Peyer's patch (tissue), 4 donors: ENCODE results near the gene APPL2. TPM values are rescaled to one million over a fixed set of nuclear protein-coding genes. Genes with fewer than 3 reads are reported as not detected.

Source experiments
- DNase-seq, 3 donors: peaks; one replicate each; pipeline ENCODE4 v3.0.0-alpha.2; 2017 to 2019
- H3K27ac ChIP-seq, 4 donors: fragments of 200-600 bp; sonication (generic); one replicate each; pipeline ENCODE4 v1.5.1; 2016 to 2019
- H3K27me3 ChIP-seq, 2 donors: fragments of 200-600 bp; sonication (generic); one replicate each; pipeline ENCODE4 v1.5.1; 2019
- H3K36me3 ChIP-seq, 3 donors: fragments of 200-600 bp; sonication (generic); one replicate each; pipeline ENCODE4 v1.5.1; 2016 to 2019
- H3K4me1 ChIP-seq, 4 donors: fragments of 200-600 bp; sonication (generic); one replicate each; pipeline ENCODE4 v1.5.1; 2016 to 2019
- H3K4me3 ChIP-seq, 4 donors: fragments of 200-600 bp; sonication (generic); 1 replicate in 3 of 4; 2 replicates in 1 of 4; pipeline ENCODE4 v1.5.1; 2016 to 2019; ENCODE audit warnings: mild to moderate bottlenecking in 1 of 4
- H3K9me3 ChIP-seq, 4 donors: fragments of 200-600 bp; sonication (generic); one replicate each; pipeline ENCODE4 v1.5.1; 2016 to 2019; ENCODE audit warnings: mild to moderate bottlenecking in 1 of 4
- POLR2A ChIP-seq, 2 donors: fragments of 450-650 bp; IDR thresholded peaks; one replicate each; pipeline ENCODE4 v1.5.1; 2017; ENCODE audit warnings: antibody characterized with exemption in 2 of 2, mild to moderate bottlenecking in 2 of 2, moderate library complexity in 2 of 2
- total RNA-seq, 4 donors: library from RNA; depleted of rRNA; stranded (reverse); fragments of >200 nt; gene quantifications; one replicate each; pipeline ENCODE4 v1.1.0, GENCODE V29; 2016
- TF ChIP-seq, protein P1 (sequence below), 6 experiments: fragments of 450-650 bp in 4 of 6; fragments of 200-600 bp in 2 of 6; sonication (generic) in 1 of 6; IDR thresholded peaks; one replicate each; pipeline ENCODE4 v1.5.1; 2017 to 2019; ENCODE audit warnings: antibody characterized with exemption in 6 of 6, mild to moderate bottlenecking in 3 of 6, moderate library complexity in 1 of 6

Gene APPL2
- total RNA-seq: 100 to 1,000 TPM; 169 to 203 (median 185) TPM

GRCh38 chr12:105235732-105236476 lies at the start of gene APPL2:
Gene APPL2, minus strand, starts transcription at chr12:105236174. Its CDS starts 162 bp downstream, at chr12:105236012.
- Histone ChIP-seq H3K36me3 (peaks cover 0 to 5% (median 0%) of the 10 kb centered on the region in 3 donors), H3K4me1 (peaks cover 0 to 40% (median 5%) of the 10 kb centered on the region in 4 donors), H3K27me3 (no peaks in the 10 kb centered on the region), H3K27ac (peak within 1 kb of the TSS; percentile 87 to 99 (median 96)), H3K9me3 (no peaks in the 10 kb centered on the region), H3K4me3 (peak within 1 kb of the TSS; percentile 64 to 99 (median 92))
- DNase-seq: peak; percentile 88 to 94 (median 93)
- peak; percentile 80 to 94 for TF ChIP-seq POLR2A (IDR thresholded peaks at IDR 0.05)
- TF ChIP-seq, protein P1, sequence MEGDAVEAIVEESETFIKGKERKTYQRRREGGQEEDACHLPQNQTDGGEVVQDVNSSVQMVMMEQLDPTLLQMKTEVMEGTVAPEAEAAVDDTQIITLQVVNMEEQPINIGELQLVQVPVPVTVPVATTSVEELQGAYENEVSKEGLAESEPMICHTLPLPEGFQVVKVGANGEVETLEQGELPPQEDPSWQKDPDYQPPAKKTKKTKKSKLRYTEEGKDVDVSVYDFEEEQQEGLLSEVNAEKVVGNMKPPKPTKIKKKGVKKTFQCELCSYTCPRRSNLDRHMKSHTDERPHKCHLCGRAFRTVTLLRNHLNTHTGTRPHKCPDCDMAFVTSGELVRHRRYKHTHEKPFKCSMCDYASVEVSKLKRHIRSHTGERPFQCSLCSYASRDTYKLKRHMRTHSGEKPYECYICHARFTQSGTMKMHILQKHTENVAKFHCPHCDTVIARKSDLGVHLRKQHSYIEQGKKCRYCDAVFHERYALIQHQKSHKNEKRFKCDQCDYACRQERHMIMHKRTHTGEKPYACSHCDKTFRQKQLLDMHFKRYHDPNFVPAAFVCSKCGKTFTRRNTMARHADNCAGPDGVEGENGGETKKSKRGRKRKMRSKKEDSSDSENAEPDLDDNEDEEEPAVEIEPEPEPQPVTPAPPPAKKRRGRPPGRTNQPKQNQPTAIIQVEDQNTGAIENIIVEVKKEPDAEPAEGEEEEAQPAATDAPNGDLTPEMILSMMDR (IDR thresholded peaks at IDR 0.05): peak in 4 of 6 experiments; percentile 35 to 54 (median 42)

DNA sequence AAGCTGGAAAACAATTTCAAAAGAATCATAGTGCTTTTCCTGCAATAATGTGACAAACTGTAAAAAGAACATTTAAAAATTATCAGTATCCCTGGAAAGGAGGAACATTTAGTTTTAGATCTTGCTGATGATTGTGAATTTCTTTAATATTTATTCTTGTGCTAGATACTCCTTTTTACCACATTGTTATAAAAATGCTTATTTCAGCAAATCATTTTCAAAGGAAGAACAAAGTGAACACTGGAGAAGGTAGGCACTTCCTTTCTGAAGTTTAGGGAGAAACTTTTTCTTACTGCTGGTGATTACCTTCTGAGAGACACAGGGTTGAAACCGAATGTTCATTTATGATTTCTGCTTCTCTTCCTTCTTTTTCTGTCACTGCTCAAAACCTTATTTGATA lies 49.4 kb upstream of the APPL2 start:
- no peaks in the 10 kb centered on the region for H3K9me3 ChIP-seq
- H3K27me3 ChIP-seq: no peaks in the 10 kb centered on the region
- no peaks in the 10 kb centered on the region for H3K36me3 ChIP-seq
- no peaks in the 10 kb centered on the region for H3K4me1 ChIP-seq
- no peak overlapping the region for H3K27ac ChIP-seq
- H3K4me3 ChIP-seq: no peak overlapping the region
- TF ChIP-seq, protein P1 (IDR thresholded peaks at IDR 0.05): no peak
- DNase-seq: no peak

- TF ChIP-seq, protein P1 (IDR thresholded peaks at IDR 0.05): peak in 2 of 6 experiments; percentile 25 to 26
- TF ChIP-seq POLR2A (IDR thresholded peaks at IDR 0.05): no peak
- Histone ChIP-seq H3K36me3 (no peaks in the 10 kb centered on the region), H3K9me3 (no peaks in the 10 kb centered on the region), H3K27ac (no peak overlapping the region), H3K27me3 (no peaks in the 10 kb centered on the region), H3K4me1 (no peaks in the 10 kb centered on the region), H3K4me3 (no peak overlapping the region)
- DNase-seq: no peak
Measured at GRCh38 chr12:105281694-105282049, 45.7 kb upstream of the APPL2 start.

DNA sequence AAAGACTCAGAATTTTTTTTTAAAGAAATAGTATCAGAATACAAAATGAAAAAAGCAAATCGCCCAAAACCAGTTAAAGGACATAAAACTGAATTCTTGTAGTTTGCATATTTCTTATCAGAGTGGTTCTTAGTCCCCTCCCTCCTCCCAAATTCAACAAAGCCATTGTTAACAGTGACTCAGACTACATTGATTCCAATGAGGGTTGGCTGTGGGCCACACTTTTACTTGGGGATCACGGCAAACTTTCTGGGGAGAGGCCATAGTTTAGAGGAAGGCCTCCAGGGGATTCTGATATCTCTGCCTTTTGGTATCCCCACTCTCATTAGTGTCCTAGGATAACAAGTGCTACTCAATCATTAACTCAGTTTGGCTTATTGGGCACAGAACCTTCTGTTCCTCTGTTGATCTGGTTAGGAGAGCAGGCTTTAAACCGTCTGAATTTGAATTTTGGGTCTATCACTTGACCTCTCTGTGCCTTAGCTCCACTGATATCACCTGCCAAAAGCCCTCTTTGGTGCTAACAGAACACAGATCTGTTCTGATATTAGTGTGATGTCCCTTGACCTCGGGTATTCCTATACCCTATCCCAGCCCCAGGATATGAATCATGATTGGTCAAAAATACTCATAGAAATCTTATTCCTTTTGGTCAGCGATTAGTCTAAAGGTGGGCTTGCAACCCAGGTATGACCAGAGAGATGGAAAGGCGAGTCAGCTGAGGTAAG lies 45.2 kb upstream of the APPL2 start:
- no peaks in the 10 kb centered on the region for H3K9me3 ChIP-seq
- no peak overlapping the region for H3K4me3 ChIP-seq
- no peak for DNase-seq
- H3K36me3 ChIP-seq: no peaks in the 10 kb centered on the region
- no peaks in the 10 kb centered on the region for H3K4me1 ChIP-seq
- H3K27me3 ChIP-seq: no peaks in the 10 kb centered on the region
- H3K27ac ChIP-seq: no peak overlapping the region
- TF ChIP-seq POLR2A (IDR thresholded peaks at IDR 0.05): no peak
- TF ChIP-seq, protein P1 (IDR thresholded peaks at IDR 0.05): no peak

DNA sequence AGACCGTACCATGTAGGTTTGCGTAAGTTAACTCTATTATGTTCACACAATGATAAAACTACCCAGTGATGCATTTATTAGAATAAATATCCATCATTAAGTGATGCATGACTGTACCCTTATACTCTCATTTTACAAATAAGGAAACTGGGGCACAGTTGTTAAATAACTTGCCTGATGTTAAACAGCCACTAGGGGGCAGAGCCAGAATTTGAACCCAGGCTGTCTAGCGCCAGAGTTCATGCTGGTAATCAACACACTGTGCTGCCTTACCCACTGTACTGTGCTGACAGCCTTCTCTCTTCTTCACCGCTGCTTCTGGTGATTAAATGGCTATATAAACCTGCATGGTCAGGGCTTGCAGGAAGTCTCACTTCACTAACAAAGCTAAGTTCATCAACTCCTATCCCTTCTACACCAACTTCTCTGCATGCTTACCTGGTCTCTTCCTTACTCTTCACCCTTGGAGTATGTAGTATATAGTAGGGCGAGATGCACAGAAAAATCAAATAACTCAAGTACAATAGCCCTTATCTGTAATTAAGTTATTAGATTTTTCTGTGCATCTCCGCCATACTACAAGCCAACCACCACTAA lies 43.6 kb upstream of the APPL2 start:
- no peaks in the 10 kb centered on the region for H3K36me3 ChIP-seq
- H3K27me3 ChIP-seq: no peaks in the 10 kb centered on the region
- no peak overlapping the region for H3K27ac ChIP-seq
- H3K9me3 ChIP-seq: no peaks in the 10 kb centered on the region
- no peaks in the 10 kb centered on the region for H3K4me1 ChIP-seq
- H3K4me3 ChIP-seq: no peak overlapping the region
- TF ChIP-seq, protein P1 (IDR thresholded peaks at IDR 0.05): peak; percentile 42 to 69 (median 58)
- TF ChIP-seq POLR2A (IDR thresholded peaks at IDR 0.05): no peak
- DNase-seq: peak in 1 of 3 donors; percentile 63
